HG03442 (cell line): ENCODE results near the gene ASB14.
"Not testable (repeated sequence)": the region's sequence is repeated elsewhere in the genome, so short reads cannot be mapped to it uniquely, and the experiment has no call there.

Source experiments
- ATAC-seq: cut with Tn5 transposase; IDR thresholded peaks from one replicate; pipeline ENCODE4 v1.9.1; 2021; ENCODE audit warnings: mild to moderate bottlenecking, moderate library complexity; ENCODE audit not compliant: unreplicated experiment

Gene ASB14

GRCh38 chr3:57292159-57292896 is at the start of gene ASB14:
TSS of gene ASB14 (minus strand) at chr3:57292685. CDS start at chr3:57292033, 652 bp downstream.
- no peak for ATAC-seq

GRCh38 chr3:57339071-57339642 is 46.7 kb upstream of the ASB14 start:
- ATAC-seq, result not testable (repeated sequence)

- ATAC-seq, result not testable (repeated sequence)
Observed at GRCh38 chr3:57338272-57339070, 46.0 kb upstream of the ASB14 start.

- no peak for ATAC-seq
Observed at GRCh38 chr3:57335283-57335938, 42.9 kb upstream of the ASB14 start.

- ATAC-seq, result no peak
Observed at GRCh38 chr3:57331078-57331610, 38.7 kb upstream of the ASB14 start.

- not testable (repeated sequence) for ATAC-seq
Observed at GRCh38 chr3:57326498-57326897, 34.0 kb upstream of the ASB14 start.

GRCh38 chr3:57314204-57314603 is 21.7 kb upstream of the ASB14 start:
- no peak for ATAC-seq

- no peak for ATAC-seq
Observed at GRCh38 chr3:57309769-57310360, 17.4 kb upstream of the ASB14 start.

GRCh38 chr3:57303520-57303919 is 11.0 kb upstream of the ASB14 start:
- not testable (repeated sequence) for ATAC-seq

GRCh38 chr3:57298041-57298440 is 5.6 kb upstream of the ASB14 start:
- no peak for ATAC-seq

- no peak for ATAC-seq
Observed at GRCh38 chr3:57292897-57293526, 527 bp upstream of the ASB14 start.

- ATAC-seq, result no peak
Observed at GRCh38 chr3:57288403-57288802, 4.1 kb downstream of the ASB14 start.

GRCh38 chr3:57287205-57287604 is 5.3 kb downstream of the ASB14 start:
- no peak for ATAC-seq

- ATAC-seq, result no peak
Observed at GRCh38 chr3:57283334-57283733, 9.2 kb downstream of the ASB14 start.

GRCh38 chr3:57281715-57282114 is 10.8 kb downstream of the ASB14 start:
- no peak for ATAC-seq

- no peak for ATAC-seq
Observed at GRCh38 chr3:57279685-57280084, 12.8 kb downstream of the ASB14 start.

- no peak for ATAC-seq
Observed at GRCh38 chr3:57278237-57278636, 14.2 kb downstream of the ASB14 start.

- ATAC-seq, result no peak
Observed at GRCh38 chr3:57275393-57275792, 17.1 kb downstream of the ASB14 start.

GRCh38 chr3:57274845-57275244 is 17.6 kb downstream of the ASB14 start:
- ATAC-seq, result no peak

GRCh38 chr3:57268416-57268815 is 24.1 kb downstream of the ASB14 start:
- ATAC-seq, result no peak
